CD4-positive, alpha-beta T cell treated with Interferon alpha-2 for 1 hour (primary cell): Measurements from ENCODE around the gene HMGB2.

Experiments
- DNase-seq, 2 donors: peaks; one replicate each; pipeline ENCODE4 v3.0.0-alpha.2; 2020 to 2022

The HMGB2 gene

GRCh38 chr4:173334085-173334890 is at the start of gene HMGB2:
TSS of gene HMGB2 (minus strand) at chr4:173334358. CDS start at chr4:173333649, 709 bp downstream.
- DNase-seq: peak; percentile 99 to 100

GRCh38 chr4:173382349-173382748 is 48.2 kb upstream of the HMGB2 start:
- no peak for DNase-seq

- no peak for DNase-seq
These were observed 47.5 kb upstream of the HMGB2 start for GRCh38 chr4:173381610-173382009.

DNA sequence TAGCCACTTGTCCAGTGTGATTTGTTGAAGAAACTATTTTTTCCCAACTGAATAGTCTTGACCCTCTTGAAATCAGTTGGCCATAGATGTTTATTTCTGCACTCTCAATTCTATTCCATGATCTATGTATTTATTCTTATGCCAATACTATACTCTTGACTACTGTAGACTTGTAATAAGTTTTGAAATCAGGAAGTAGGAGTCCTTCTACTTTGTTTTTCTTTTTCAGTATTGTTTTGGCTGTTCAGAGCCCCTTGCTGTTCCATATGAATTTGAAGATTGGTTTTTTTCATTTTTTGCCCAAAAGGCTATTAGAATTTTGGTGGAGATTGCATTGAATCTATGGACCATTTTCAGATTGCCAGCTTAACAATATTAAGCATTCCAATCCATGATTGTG is 46.8 kb upstream of the HMGB2 start:
- DNase-seq: no peak

DNA sequence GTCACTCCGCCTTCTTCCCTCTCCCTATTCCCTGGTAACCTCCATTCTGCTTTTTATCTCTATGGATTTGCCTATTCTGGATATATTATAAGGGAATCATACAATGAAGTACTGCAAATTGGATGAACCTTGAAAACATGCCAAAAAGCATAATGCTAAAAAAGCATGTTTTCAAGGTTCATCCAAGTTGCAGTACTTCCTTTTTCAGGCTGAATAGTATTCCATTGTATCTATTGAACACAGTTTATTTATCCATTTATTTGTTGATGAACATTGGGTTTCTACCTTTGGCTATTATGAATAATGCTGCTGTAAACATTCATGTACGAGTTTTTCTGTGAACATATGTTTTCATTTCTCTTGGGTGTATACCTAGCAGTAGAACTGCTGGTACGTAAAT is 45.8 kb upstream of the HMGB2 start:
- DNase-seq: no peak

- no peak for DNase-seq
These were observed 40.4 kb upstream of the HMGB2 start for GRCh38 chr4:173374588-173374987.

GRCh38 chr4:173371292-173372192 is 37.4 kb upstream of the HMGB2 start:
- peak; percentile 16 to 48 for DNase-seq

DNA sequence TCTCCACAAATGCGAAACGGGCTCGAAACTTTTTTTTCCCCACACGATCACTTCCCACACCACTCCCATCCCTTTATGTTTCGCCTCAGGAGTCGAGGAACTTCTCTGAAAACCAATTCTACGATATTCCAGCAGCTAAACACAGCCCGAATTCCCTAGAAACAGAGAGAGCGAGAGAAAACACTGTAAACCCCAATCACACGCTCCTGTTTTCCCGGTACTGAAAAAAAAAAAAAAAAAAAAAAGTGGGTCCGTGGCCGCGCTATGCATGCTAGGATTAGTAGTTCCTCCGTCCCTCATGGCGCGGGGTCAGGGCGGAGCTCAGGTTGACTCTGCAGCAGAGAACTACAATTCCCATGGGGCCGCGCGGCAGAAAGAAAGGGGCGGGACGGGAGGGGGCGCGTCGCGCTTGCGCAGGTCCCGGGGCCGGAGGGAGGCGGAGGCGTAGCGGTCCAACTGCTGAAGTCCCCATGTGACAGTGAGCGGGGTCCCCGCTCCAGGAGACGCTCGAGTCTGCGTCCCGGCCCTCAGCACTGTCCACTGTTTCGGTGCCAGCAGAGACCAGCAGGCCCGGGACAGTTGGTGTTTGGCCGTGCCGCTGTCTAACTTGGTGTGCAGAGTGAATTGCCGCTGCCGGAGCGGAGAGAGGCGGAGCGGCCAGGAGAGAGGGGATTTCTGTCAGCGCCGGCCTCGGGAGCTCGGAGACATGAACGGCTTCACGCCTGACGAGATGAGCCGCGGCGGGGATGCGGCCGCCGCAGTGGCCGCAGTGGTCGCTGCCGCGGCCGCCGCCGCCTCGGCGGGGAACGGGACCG is 36.5 kb upstream of the HMGB2 start, which contains the start of gene SAP30:
Gene SAP30 (plus strand): TSS at position 478 of the 815 bp plus-strand sequence. CDS start 229 bp downstream, at position 707.
- DNase-seq: peak; percentile 97 to 98

DNA sequence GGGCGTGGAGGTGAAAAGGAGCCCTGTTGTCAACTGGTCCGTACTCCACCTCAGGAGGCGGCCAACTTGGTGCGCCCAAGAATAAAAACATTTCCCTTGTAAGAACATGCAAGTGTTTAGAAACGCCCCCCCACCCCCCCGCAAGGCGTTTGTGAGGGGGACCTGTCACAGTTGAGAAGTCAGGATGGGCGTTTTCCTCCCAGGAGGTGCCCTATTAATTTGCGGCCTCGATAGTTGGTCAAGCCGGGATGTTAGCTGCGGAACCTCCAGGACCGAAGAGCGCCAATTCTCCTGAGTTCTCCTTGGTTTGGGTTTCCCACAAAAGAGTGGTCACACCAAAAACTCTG is 35.9 kb upstream of the HMGB2 start:
- peak; percentile 76 to 79 for DNase-seq

GRCh38 chr4:173367946-173368345 is 33.8 kb upstream of the HMGB2 start:
- no peak for DNase-seq

- DNase-seq: no peak
These were observed 33.1 kb upstream of the HMGB2 start for GRCh38 chr4:173367285-173367684.

DNA sequence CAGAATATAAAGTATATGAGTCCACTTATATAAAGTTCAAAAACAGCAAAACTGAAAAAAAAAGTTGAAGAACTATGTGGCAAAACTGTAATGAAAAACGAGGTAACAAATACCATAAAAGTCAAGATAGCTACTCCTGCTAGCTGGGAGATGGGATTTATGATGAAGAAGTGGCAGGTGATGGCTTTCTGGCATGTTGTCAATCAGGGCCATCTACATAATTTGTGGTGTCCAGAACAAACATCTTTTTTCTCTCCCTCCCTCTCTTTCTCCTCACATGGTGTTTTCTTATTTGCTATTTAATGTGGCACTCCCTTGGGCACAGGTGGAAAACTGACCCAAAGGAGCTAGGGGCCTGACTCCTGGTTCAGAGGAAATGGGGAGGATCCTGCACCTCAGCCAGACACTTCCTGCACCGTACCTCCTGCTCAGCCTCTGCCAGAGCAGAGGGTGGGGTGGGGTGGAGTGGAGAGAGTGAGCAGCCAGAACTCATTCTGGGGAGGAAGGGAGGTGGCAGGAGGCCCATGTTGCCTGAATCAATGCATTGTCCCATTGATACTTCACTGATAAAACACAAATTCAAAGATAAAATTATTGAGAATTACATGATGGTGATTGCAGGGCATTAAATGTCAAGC is 31.3 kb upstream of the HMGB2 start:
- no peak for DNase-seq

- no peak for DNase-seq
These were observed 28.5 kb upstream of the HMGB2 start for GRCh38 chr4:173362666-173363065.

GRCh38 chr4:173360587-173361221 is 26.5 kb upstream of the HMGB2 start:
- DNase-seq: no peak

- no peak for DNase-seq
These were observed 23.8 kb upstream of the HMGB2 start for GRCh38 chr4:173357939-173358338.

DNA sequence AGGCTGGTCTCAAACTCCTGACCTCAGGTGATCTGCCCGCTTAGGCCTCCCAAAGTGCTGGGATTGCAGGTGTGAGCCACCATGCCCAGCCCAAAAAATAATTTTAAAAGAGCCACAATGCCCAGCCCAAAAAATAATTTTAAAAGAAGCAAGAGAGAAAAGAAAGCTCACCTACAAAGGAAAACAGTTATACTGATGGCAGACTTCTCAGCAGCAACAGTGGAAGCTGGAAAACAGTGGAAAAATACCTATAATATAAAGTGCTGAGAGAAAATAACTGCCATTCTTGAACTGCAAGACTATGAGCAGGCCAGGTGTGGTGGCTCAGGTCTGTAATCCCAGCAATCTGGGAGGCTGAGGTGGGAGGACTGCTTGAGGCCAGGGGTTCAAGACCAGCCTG is 13.3 kb upstream of the HMGB2 start:
- no peak for DNase-seq

DNA sequence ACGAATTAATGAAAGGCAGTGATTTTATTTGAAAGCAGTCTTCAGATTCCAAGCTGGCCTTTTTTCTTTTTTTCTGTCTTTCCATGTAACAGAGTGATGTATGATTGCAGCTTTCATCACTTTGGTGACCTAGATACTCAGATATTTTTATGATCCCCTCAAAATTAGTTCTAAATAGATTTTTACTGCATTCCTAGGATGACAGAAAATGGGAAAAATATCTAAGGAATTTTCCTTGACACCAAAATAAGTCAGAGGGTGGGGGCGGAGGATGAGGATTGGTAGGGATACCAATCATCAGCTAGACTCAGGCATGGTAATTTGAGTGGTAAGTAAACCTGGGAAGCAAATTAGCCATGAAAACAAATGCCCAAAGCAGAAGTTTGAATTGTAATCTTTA is 11.9 kb upstream of the HMGB2 start:
- no peak for DNase-seq

GRCh38 chr4:173345648-173346047 is 11.5 kb upstream of the HMGB2 start:
- DNase-seq: no peak

- DNase-seq: no peak
These were observed 9.8 kb upstream of the HMGB2 start for GRCh38 chr4:173343832-173344397.

DNA sequence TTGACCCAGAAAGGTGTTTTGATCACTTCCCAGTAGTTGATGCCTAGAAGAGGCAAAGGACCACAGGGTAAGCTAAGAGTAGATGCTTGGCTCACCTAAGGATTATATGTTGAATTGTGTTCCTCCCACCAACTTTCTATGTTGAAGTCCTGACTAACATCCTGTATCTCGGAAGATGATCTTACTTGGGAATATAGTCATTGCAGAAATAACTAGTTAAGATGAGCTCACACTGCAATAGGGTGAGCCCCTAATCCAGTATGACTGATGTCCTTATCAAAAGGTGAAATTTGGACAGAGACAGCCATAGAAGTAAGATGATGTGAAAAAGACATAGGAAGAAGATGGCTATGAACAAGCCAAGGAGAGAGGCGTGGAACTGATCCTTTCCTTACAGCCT is 3.3 kb upstream of the HMGB2 start:
- DNase-seq: no peak

GRCh38 chr4:173334891-173335752 is 964 bp upstream of the HMGB2 start:
- DNase-seq: peak in 1 of 2 donors; percentile 35
